ENCODE results near the gene CYSRT1. TPM values are rescaled to one million over a fixed set of nuclear protein-coding genes. Genes with fewer than 3 reads are reported as not detected.

The CYSRT1 gene
- total RNA-seq, 1 experiment from 2014 or later: 16.0 TPM

- in situ Hi-C loops (cut with HindIII; ENCODE audit: low sequenced_read_pairs): no loop called here
- DNase-seq (ENCODE audit: low spot score): no peak
These were observed 18.9 kb downstream of the CYSRT1 start for GRCh38 chr9:137243626-137244485.

- in situ Hi-C loops (cut with HindIII; ENCODE audit: low sequenced_read_pairs): no loop called here
- no peak for DNase-seq (ENCODE audit: low spot score)
These were observed 19.8 kb downstream of the CYSRT1 start for GRCh38 chr9:137244486-137245449.

- in situ Hi-C loops (cut with HindIII; ENCODE audit: low sequenced_read_pairs): no loop called here
- DNase-seq (ENCODE audit: low spot score): no peak
These were observed 20.8 kb downstream of the CYSRT1 start for GRCh38 chr9:137245450-137246421.

GRCh38 chr9:137247135-137247915 is 22.4 kb downstream of the CYSRT1 start:
- DNase-seq (ENCODE audit: low spot score): no peak
- in situ Hi-C loops (cut with HindIII; ENCODE audit: low sequenced_read_pairs): no loop called here

- in situ Hi-C loops (cut with HindIII; ENCODE audit: low sequenced_read_pairs): no loop called here
- no peak for DNase-seq (ENCODE audit: low spot score)
These were observed 22.9 kb downstream of the CYSRT1 start for GRCh38 chr9:137247916-137248175.

GRCh38 chr9:137250329-137251193 is 25.6 kb downstream of the CYSRT1 start:
- in situ Hi-C loops (cut with HindIII; ENCODE audit: low sequenced_read_pairs): no loop called here
- DNase-seq (ENCODE audit: low spot score): no peak

GRCh38 chr9:137251194-137251461 is 26.2 kb downstream of the CYSRT1 start, which contains the start of gene STPG3:
TSS of gene STPG3 (plus strand) at chr9:137251286. CDS start at chr9:137251287, 1 bp downstream.
- in situ Hi-C loops (cut with HindIII; ENCODE audit: low sequenced_read_pairs): no loop called here
- no peak for DNase-seq (ENCODE audit: low spot score)

- DNase-seq (ENCODE audit: low spot score): no peak
- in situ Hi-C loops (cut with HindIII; ENCODE audit: low sequenced_read_pairs): no loop called here
These were observed 26.7 kb downstream of the CYSRT1 start for GRCh38 chr9:137251490-137252268.

- in situ Hi-C loops (cut with HindIII; ENCODE audit: low sequenced_read_pairs): no loop called here
- no peak for DNase-seq (ENCODE audit: low spot score)
These were observed 27.9 kb downstream of the CYSRT1 start for GRCh38 chr9:137252555-137253506.

- in situ Hi-C loops (cut with HindIII; ENCODE audit: low sequenced_read_pairs): no loop called here
- DNase-seq (ENCODE audit: low spot score): peak; percentile 19
These were observed 29.0 kb downstream of the CYSRT1 start for GRCh38 chr9:137253717-137254623.

- DNase-seq (ENCODE audit: low spot score): peak; percentile 85
- in situ Hi-C loops (cut with HindIII; ENCODE audit: low sequenced_read_pairs): no loop called here
These were observed 29.9 kb downstream of the CYSRT1 start, which contains the start of gene NELFB for GRCh38 chr9:137254624-137255447. TSS of gene NELFB (plus strand) at chr9:137255327.

- DNase-seq (ENCODE audit: low spot score): no peak
- in situ Hi-C loops (cut with HindIII; ENCODE audit: low sequenced_read_pairs): no loop called here
These were observed 30.6 kb downstream of the CYSRT1 start for GRCh38 chr9:137255448-137256114.

GRCh38 chr9:137256362-137256761 is 31.4 kb downstream of the CYSRT1 start:
- in situ Hi-C loops (cut with HindIII; ENCODE audit: low sequenced_read_pairs): no loop called here
- DNase-seq (ENCODE audit: low spot score): no peak

- DNase-seq (ENCODE audit: low spot score): no peak
- in situ Hi-C loops (cut with HindIII; ENCODE audit: low sequenced_read_pairs): no loop called here
These were observed 31.9 kb downstream of the CYSRT1 start for GRCh38 chr9:137256856-137257255.
